SW480 (cell line): ENCODE results near the gene CIBAR2.
A peak's percentile ranks its signal among the peaks of the same experiment; 100 is the strongest.
"Not testable (repeated sequence)": the region's sequence is repeated elsewhere in the genome, so short reads cannot be mapped to it uniquely, and the experiment has no call there.

Experiments used
- DNase-seq: peaks from one replicate; pipeline ENCODE4 v3.0.0-alpha.2; 2016; ENCODE audit warnings: low spot score

The CIBAR2 gene

DNA sequence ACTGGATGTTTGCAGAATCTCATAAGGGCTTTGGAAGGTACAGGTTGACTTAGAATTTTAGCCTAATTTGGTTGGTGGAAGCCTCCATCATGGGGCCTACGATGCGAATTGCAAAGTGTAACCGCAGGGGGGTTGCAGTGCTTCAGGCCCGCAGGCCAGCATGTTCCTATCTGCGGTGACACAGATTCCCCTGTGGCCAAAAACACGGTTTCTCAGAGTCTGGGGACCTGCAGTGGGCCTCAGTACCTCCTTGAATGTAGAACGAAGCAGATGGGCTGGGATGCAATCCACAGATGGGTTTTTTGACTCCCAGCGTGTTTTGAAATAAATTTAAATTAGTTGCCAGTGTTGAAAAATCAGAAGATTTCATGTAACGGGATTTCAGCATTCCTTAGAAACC, 49.9 kb downstream of the CIBAR2 start:
- DNase-seq = no peak

DNA sequence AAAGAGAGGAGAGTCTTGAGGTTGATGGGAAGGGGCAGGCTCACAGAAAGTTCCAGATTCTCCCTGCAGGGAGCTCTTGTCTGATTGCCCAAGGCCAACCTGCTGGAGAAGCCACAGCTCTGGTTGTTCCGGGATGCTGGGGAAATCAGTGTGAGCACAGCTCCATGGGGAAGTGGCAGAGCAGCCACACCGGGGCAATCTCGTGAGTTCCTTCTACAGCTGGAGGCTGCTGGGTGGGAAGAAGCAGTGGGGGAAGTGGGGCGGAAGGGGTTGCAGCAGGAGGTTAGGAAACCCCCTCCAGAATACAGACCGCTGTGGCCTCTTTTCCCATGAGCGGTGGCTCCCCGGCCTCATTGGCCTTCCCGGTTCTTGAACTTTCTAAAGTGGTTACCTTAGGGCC, 50.7 kb downstream of the CIBAR2 start:
- no peak for DNase-seq

DNA sequence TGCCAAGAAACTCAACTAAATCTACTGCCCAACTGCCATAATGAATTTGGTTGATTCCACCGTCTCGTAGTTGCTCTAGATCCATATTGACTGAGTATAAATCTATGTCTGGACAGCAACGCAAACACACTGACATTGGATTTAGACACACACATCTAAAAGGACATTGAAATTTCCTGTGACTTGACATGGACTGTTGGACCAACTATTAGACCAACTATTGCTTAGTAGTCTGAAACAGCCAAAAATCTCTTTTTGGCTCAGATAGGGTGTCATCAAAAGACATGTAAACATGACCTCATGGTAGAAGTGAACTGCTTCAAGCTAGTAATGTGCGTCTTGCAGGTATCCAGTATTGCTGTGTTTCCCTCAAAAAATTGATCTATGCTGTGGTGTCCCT, 53.4 kb downstream of the CIBAR2 start:
- DNase-seq = no peak

DNA sequence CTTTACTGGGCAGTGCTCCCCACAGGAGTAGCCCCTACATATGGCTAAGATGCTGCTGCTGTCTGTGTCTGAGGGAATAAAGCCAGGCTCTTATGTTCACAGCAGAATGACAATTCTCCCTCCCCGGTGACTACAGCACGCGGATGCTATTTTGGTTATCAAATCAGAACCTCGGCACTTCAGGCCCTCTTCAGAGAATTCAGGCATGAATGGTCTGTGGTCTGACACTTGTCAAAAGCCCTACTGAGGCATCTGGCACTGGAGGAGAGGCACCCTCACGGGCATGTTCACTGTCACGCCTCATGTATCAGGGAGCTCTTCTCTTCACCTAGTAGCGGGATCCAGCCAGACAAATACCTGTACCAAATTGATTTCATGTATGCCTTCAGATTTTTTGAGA, 54.3 kb downstream of the CIBAR2 start:
- no peak for DNase-seq

DNA sequence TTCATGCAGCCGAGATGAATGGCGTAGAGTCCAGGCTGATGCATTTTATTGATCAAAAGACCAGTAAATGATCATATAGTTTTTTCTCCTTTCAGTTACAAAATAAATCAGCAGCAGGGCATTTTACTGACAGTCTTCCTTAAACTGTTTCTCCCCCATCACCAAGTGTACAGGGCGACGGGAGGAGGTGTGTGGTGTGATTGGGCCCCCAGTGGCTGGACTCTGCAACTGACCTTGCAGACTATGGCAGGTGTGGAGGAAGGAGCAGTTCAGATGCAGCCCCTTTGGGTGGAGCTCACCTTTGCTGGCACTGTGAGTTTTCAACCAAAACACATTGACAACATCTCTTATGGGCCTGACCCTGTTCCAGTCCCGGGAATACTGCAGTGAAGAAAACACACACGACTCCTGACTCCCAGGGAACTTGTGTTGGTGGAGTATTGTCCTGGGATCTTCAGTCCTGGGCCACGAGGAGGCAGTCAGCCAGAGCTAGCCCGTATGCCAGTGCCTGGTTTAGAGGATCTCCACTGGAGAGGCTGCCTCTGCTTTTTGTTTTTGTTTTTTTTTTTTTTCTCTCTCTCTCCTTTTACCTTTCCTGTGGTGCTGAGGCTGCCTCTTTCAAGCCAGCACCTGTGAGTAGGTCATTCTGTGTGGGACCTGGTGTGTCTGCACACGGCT, 54.9 kb downstream of the CIBAR2 start:
- peak; percentile 23 for DNase-seq

DNA sequence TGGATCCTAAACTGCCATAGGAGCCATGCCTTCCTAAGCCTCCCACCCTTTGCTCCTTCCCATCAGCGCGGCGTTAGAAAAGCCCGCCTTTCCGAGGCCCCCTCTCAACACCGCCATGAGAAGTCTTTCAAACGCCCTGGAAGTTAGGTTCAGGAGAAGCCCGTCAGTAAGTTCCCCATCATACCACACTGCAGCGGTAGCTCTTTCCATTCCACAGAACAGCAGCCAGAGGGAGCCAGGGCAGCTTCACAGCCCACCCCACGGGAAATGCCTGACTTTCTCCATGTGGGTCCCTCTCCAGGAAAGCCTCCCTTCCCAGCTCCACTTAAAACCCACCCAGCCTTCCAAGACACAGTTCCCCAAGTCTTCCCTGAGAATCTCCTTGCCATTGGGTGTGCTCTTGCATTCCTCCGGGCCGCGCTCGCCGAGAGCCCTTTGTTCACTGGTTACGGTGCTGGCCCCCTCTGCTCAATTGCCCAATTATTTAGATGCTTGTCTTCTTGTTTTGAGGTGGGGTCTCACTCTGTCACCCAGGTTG, 56.0 kb downstream of the CIBAR2 start:
- DNase-seq = no peak

DNA sequence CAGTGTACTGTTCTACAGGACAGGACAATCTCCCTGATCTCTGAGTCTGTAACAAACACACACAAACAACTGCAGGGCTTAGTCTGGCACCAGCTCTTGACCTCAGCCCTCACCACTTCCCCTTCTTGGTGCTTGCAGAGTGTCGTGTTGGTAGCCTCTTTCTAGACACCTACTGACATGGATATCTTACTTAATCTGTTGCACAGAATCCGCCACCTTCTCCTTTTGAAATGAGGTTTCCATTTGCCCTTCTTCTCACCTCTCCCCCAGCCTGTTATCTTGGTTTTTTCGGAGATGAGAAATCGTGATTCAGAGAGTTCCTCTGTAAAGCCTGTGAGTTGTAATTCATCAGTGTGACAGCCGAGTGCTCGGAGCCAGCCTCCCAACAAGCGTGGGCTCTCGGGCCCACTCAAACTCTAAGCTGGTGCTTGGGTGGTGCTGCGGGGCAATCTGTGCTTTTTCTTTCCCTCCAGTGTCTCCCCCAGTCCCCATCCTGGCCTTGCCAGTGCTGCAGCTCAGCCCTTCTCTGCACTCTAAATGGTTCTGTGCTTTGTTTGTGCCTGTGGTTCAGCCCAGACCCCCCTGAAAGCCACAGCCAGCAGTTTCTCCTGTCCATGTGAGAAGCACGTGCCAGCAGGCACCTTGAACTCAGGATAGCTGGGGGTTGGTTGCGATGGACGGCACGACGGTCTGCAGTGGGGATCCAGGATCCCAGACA, 56.6 kb downstream of the CIBAR2 start:
- DNase-seq = no peak

DNA sequence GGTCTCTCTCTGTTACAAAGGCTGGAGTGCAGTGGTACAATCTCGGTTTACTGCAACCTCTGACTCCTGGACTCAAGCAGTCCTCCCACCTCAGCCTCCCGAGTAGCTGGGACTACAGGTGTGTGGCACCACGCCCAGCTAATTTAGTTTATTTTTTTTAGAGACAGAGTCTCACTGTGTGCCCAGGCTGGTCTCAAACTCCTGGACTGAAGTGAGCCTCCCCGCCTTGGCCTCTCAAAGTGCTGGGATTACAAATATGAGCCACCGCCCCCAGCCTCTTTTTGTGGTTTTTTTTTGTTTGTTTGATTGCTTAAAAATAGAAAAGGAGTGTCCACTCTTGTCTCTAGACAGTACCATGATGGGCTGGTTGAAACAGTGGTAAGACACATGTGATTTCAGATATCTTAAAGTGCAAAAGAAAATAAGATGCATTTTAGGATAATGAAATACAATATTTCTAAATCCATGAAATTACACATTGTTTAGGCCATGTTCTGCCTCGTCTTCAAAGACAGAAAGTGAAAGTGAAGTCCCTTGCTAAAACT, 57.3 kb downstream of the CIBAR2 start:
- DNase-seq = no peak

DNA sequence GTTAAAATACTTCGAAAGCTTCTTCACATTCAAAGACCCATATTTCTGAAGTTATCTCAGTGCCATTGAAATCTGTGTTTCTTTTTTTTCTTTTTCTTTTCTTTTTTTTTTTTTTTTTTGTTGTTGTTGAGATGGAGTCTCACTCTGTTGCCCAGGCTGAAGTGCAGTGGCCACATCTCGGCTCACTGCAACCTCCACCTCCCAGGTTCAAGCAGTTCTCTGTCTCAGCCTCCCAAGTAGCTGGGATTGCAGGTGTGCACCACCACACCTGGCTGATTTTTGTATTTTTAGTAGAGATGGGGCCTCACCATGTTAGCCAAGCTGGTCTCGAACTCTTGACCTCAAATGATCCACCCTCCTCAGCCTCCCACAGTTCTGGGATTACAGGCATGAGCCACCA, 58.0 kb downstream of the CIBAR2 start:
- not testable (repeated sequence) for DNase-seq

DNA sequence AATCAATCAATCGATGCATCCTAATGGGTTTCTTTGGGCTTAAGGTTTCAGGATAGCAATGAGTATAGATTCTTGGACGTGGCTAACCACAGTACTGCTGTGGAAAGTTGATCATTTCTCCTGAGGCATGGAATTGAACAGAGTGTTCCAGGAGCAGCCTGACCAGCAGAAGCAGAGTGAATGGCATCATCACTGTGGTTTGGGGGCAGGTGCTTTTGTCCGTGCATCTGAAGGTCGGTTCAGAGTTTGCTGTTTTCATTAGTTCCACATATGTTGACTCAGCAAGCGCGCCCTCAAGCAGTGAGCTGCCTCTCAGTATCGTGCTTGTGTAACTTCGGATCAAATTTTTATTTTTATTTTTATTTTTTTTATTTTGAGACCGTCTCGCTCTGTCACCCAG, 59.7 kb downstream of the CIBAR2 start:
- no peak for DNase-seq

DNA sequence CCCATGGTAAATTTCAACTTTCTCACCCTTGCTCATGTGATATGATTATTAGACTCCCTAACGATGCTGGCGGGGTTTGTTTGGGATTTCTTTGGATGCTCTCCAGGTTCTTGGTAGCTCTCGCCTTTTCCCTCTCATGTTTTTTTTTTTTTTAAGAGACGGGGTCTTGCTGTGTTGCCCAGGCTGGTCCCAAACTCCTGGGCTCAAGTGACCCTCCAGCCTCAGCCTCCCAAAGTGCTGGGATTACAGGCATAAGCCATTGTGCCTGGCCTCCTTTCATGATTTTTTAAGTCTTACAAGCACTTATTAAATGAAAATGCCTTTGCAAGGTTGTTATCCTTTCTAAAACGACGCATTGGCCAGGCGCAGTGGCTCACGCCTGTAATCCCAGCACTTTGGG, 60.6 kb downstream of the CIBAR2 start:
- no peak for DNase-seq

DNA sequence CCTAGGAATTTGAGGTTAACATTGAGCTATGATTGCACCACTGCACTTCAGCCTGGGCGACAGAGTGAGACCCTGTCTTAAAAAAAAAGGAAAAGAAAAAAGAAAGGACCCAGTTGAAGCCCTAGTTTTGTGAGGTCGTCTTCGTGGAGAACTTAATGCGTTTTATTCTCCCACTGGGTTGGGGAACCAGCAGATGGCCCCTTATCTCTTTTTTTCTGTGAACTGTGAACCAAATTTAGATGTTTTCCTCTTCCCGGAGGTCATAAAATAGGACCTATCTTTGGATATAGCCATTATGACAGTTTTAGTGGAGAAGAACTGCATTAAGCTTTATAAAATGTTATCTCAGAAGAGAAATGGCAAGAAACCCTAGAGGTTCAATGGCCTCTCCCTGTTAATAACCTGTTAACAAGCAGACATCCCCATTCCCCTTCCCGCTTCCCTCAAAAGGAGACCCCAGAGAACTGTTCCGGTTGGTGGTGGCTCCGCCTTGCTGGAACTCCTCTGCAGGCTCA, 61.1 kb downstream of the CIBAR2 start:
- no peak for DNase-seq

DNA sequence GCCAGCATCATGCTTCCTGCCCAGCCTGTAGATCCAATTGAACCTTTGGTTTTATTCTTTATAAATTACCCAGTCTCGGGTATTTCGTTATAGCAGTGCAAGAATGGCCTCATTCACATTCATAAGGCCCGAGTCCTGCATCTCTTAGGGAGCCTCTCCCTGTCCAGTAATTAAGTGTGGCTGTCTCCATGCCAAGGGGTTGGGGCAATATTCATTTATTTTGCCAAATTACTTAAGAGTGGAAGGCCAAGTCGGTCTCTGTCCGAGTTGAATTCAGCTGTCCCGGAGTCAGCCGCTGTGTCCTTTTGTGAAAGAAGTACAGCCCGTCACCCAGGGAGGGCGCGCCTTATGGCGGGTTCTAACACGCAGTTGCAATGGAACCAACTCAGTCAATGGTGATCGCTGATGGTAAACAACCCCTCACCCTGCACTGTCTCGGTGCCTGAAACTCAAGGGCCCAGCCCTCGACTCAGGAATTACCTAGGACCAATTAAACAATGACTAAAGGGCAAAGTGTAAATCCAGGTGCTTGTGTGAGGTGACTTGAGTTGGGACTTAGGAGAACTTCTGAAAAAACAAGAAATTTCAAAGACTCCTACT, 62.5 kb downstream of the CIBAR2 start:
- no peak for DNase-seq

DNA sequence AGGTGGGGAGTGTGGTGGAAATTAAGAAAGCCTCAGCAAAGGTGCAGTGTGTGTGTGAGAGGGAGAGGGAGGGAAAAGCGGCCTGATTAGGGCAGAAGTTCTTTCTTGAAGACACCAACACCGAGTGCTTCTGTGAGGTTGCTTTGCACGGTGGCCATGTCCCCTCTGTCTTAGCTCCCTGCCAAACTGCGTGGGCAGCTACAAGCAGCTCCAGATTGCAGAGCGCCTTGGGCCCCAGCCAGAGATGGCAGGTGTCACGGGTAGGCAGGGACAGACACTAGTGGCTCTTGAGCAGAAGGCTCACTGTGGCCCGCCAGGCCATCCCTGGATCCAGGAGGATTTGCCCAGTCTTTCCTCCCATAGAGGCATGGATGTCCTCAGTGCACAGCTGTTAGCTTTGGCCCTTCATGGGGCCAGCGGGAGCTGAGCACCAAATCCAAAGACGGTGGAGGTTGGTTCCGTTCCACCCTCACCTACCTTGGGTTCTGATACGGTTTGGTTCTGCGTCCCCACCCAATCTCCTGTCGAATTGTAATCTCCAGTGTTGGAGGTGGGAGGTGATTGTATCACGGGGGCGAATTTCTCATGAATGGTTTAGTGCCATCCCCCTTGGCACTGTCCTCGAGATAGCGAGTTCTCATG, 63.2 kb downstream of the CIBAR2 start:
- DNase-seq = no peak
